Aorta (tissue), 5 donors: ENCODE results near the gene CDCA7. TPM values are rescaled to one million over a fixed set of nuclear protein-coding genes. Genes with fewer than 3 reads are reported as not detected.
A peak's percentile ranks its signal among the peaks of the same experiment; 100 is the strongest.
"Not testable (repeated sequence)": the region's sequence is repeated elsewhere in the genome, so short reads cannot be mapped to it uniquely, and the experiment has no call there.

Source experiments
- ATAC-seq: fragments of 200-7000 bp; cut with Tn5 transposase; one replicate; pipeline ENCODE4 v1.9.1; 2022; ENCODE audit warnings: moderate library complexity; ENCODE audit not compliant: low FRiP score
- DNase-seq, 2 donors: peaks; one replicate each; pipeline ENCODE4 v3.0.0-alpha.2; 2020
- H3K27ac ChIP-seq, 2 donors: one replicate each; pipeline ENCODE4 v1.5.1; 2013; ENCODE audit warnings: low read length in 2 of 2, mild to moderate bottlenecking in 2 of 2, moderate library complexity in 2 of 2, control low read depth in 1 of 2, inconsistent platforms in 1 of 2, low read depth in 1 of 2
- H3K27me3 ChIP-seq, 2 donors: one replicate each; pipeline ENCODE4 v1.6.1; 2013; ENCODE audit warnings: control low read depth in 1 of 2, low read length in 1 of 2, mild to moderate bottlenecking in 1 of 2, moderate library complexity in 1 of 2; ENCODE audit not compliant: insufficient read depth in 2 of 2, control insufficient read depth in 1 of 2
- H3K36me3 ChIP-seq, 2 donors: one replicate each; pipeline ENCODE4 v1.6.1; 2013; ENCODE audit warnings: control low read depth in 1 of 2, low read length in 1 of 2, mild to moderate bottlenecking in 1 of 2; ENCODE audit not compliant: insufficient read depth in 2 of 2, control insufficient read depth in 1 of 2
- H3K4me1 ChIP-seq, 2 donors: one replicate each; pipeline ENCODE4 v1.6.1; 2013; ENCODE audit warnings: low read length in 2 of 2, control low read depth in 1 of 2, mild to moderate bottlenecking in 1 of 2, moderate library complexity in 1 of 2; ENCODE audit not compliant: insufficient read depth in 2 of 2, control insufficient read depth in 1 of 2
- H3K4me3 ChIP-seq, 2 donors: one replicate each; pipeline ENCODE4 v1.5.1; 2013; ENCODE audit warnings: low read length in 2 of 2, control low read depth in 1 of 2, mild to moderate bottlenecking in 1 of 2
- H3K9me3 ChIP-seq: one replicate; pipeline ENCODE4 v1.6.1; 2013; ENCODE audit warnings: mild to moderate bottlenecking, low read length; ENCODE audit not compliant: control insufficient read depth
- WGBS, 2 donors: extraction: QIAGEN DNeasy Blood & Tissue Kit; methylation state at CpG; one replicate each; pipeline ENCODE4 v1.1.7; 2013; 5-methylcytosine and 5-hydroxymethylcytosine counted together
- intact Hi-C, 2 donors: fragments of 100-400 bp; cut with DNase I; formaldehyde crosslinking; loops; one replicate each; pipeline versions ENCODE4 v1.14.2 to v1.15.0; 2022
- polyA plus RNA-seq, 2 donors: library from polyadenylated mRNA; stranded (reverse); fragments of 200-250 nt; gene quantifications; one replicate each; pipeline ENCODE4 v1.2.3, GENCODE V29; 2013
- total RNA-seq, 2 donors: library from RNA; stranded (reverse); fragmentation: NEBNext Ultra II Directional; extraction: Animal tissue kit (Norgen Biotek cat#: 25700); gene quantifications; one replicate each; pipeline ENCODE4 v1.2.1, GENCODE V29; 2021
- donor health status: healthy with polysubstance abuse.
- donor health status: Bipolar disorder and iron deficiency.
- donor health status: DM: no; HTN: no; CAD: no.
- donor health status: DM: no; HTN: no; CAD: no.
- donor health status: DM: yes; HTN: yes; CAD: no.

CDCA7 gene
- total and polyA plus RNA-seq, 4 donors, result 0.10 to 2.8 (median 1.3) TPM

GRCh38 chr2:173385534-173385933 is 30.9 kb downstream of the CDCA7 start:
- intact Hi-C loops, ATAC-seq: not testable (repeated sequence)
- WGBS, 2 donors, result 99% methylated on average over 4 of the region's 4 CpGs

GRCh38 chr2:173386021-173386737 is 31.5 kb downstream of the CDCA7 start:
- Histone ChIP-seq H3K4me3 (no peak overlapping the region), H3K36me3 (no peaks in the 10 kb centered on the region), H3K9me3 (peaks cover 6% of the 10 kb centered on the region), H3K4me1 (no peaks in the 10 kb centered on the region), H3K27ac (no peak overlapping the region), H3K27me3 (no peaks in the 10 kb centered on the region)
- 82 to 88% methylated on average over 18 of the region's 18 CpGs for WGBS, 2 donors
- intact Hi-C loops, result no loop called here
- no peak for DNase-seq
- peak; percentile 23 for ATAC-seq

More at GRCh38 chr2:173385534-173385933, 30.9 kb downstream of the CDCA7 start:
- not testable (repeated sequence) for H3K27me3 ChIP-seq, H3K4me1 ChIP-seq, H3K9me3 ChIP-seq, H3K4me3 ChIP-seq, H3K36me3 ChIP-seq, H3K27ac ChIP-seq, DNase-seq

- no peaks in the 10 kb centered on the region for H3K36me3 ChIP-seq
- H3K4me3 ChIP-seq, result no peak overlapping the region
- DNase-seq, result no peak
- intact Hi-C loops, result no loop called here
- no peaks in the 10 kb centered on the region for H3K4me1 ChIP-seq
- WGBS, 2 donors, result 81 to 83% methylated on average over 10 of the region's 10 CpGs
- H3K9me3 ChIP-seq, result peaks cover 6% of the 10 kb centered on the region
- H3K27me3 ChIP-seq, result no peaks in the 10 kb centered on the region
- no peak for ATAC-seq
- H3K27ac ChIP-seq, result no peak overlapping the region
Observed at GRCh38 chr2:173386738-173387065, 32.0 kb downstream of the CDCA7 start.

GRCh38 chr2:173387079-173387478 is 32.4 kb downstream of the CDCA7 start:
- Histone ChIP-seq H3K36me3 (no peaks in the 10 kb centered on the region), H3K4me1 (no peaks in the 10 kb centered on the region), H3K9me3 (peaks cover 6% of the 10 kb centered on the region), H3K27ac (no peak overlapping the region), H3K4me3 (no peak overlapping the region), H3K27me3 (no peaks in the 10 kb centered on the region)
- intact Hi-C loops, result no loop called here
- WGBS, 2 donors, result 82 to 91% methylated on average over 5 of the region's 5 CpGs
- DNase-seq (no peak), ATAC-seq (no peak)

- Histone ChIP-seq H3K36me3 (no peaks in the 10 kb centered on the region), H3K9me3 (peaks cover 6% of the 10 kb centered on the region), H3K27me3 (no peaks in the 10 kb centered on the region), H3K4me3 (no peak overlapping the region), H3K27ac (no peak overlapping the region), H3K4me1 (no peaks in the 10 kb centered on the region)
- ATAC-seq (no peak), DNase-seq (no peak)
- 75 to 88% methylated on average over 3 of the region's 3 CpGs for WGBS, 2 donors
- intact Hi-C loops, result no loop called here
Observed at GRCh38 chr2:173387660-173388059, 33.0 kb downstream of the CDCA7 start.

- 84 to 94% methylated on average over 2 of the region's 2 CpGs for WGBS, 2 donors
Observed at GRCh38 chr2:173388795-173389194, 34.1 kb downstream of the CDCA7 start.

GRCh38 chr2:173390036-173390435 is 35.4 kb downstream of the CDCA7 start:
- Histone ChIP-seq H3K36me3 (no peaks in the 10 kb centered on the region), H3K27me3 (no peaks in the 10 kb centered on the region), H3K9me3 (no peaks in the 10 kb centered on the region), H3K4me1 (no peaks in the 10 kb centered on the region), H3K4me3 (no peak overlapping the region), H3K27ac (no peak overlapping the region)
- ATAC-seq (no peak), DNase-seq (no peak)
- WGBS, 2 donors, result 92 to 93% methylated on average over 5 of the region's 5 CpGs
- intact Hi-C loops, result no loop called here

More at GRCh38 chr2:173388795-173389194, 34.1 kb downstream of the CDCA7 start:
- H3K9me3 ChIP-seq, result peaks cover 5% of the 10 kb centered on the region
- no peak overlapping the region for H3K4me3 ChIP-seq
- no peak for DNase-seq
- H3K27me3 ChIP-seq, result no peaks in the 10 kb centered on the region
- H3K36me3 ChIP-seq, result no peaks in the 10 kb centered on the region
- H3K4me1 ChIP-seq, result no peaks in the 10 kb centered on the region
- no peak for ATAC-seq
- H3K27ac ChIP-seq, result no peak overlapping the region
- intact Hi-C loops, result no loop called here

- WGBS, 2 donors, result 83 to 85% methylated on average over 5 of the region's 5 CpGs
- H3K4me3 ChIP-seq, result no peak overlapping the region
- no peak for DNase-seq
- no peaks in the 10 kb centered on the region for H3K4me1 ChIP-seq
- no peaks in the 10 kb centered on the region for H3K36me3 ChIP-seq
- no peak for ATAC-seq
- intact Hi-C loops, result no loop called here
- peaks cover 0 to 1% of the 10 kb centered on the region in 2 donors for H3K27me3 ChIP-seq
- no peaks in the 10 kb centered on the region for H3K9me3 ChIP-seq
- no peak overlapping the region for H3K27ac ChIP-seq
Observed at GRCh38 chr2:173392731-173393130, 38.1 kb downstream of the CDCA7 start.

GRCh38 chr2:173393186-173393585 is 38.5 kb downstream of the CDCA7 start:
- Histone ChIP-seq H3K9me3 (no peaks in the 10 kb centered on the region), H3K27me3 (peaks cover 0 to 1% of the 10 kb centered on the region in 2 donors), H3K4me3 (no peak overlapping the region), H3K36me3 (no peaks in the 10 kb centered on the region), H3K27ac (no peak overlapping the region), H3K4me1 (no peaks in the 10 kb centered on the region)
- DNase-seq (no peak), ATAC-seq (no peak)
- intact Hi-C loops, result no loop called here
- 68 to 80% methylated on average over 1 of the region's 1 CpG for WGBS, 2 donors
